ENCODE data around the gene GABRB2.

DNA sequence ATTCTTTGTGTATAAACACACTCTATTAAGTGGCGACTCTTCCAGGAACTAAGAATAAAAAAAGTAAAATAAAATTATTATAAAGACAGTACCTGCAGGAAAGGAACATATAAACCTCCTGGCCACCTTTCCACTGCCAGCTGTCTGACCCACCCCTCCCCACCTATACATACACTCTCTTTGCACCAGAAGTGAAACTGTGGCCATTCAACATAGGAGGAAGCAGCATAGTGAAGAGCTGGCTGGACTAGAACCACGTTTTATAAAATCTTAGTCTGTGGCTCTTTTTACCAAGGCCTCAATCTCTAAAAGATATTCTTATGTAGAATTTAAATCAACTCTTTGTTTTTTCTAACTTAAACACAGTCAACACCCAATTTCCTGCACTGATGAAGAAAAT is 289.6 kb downstream of the GABRB2 start:
- TF ChIP-seq, protein P1, sequence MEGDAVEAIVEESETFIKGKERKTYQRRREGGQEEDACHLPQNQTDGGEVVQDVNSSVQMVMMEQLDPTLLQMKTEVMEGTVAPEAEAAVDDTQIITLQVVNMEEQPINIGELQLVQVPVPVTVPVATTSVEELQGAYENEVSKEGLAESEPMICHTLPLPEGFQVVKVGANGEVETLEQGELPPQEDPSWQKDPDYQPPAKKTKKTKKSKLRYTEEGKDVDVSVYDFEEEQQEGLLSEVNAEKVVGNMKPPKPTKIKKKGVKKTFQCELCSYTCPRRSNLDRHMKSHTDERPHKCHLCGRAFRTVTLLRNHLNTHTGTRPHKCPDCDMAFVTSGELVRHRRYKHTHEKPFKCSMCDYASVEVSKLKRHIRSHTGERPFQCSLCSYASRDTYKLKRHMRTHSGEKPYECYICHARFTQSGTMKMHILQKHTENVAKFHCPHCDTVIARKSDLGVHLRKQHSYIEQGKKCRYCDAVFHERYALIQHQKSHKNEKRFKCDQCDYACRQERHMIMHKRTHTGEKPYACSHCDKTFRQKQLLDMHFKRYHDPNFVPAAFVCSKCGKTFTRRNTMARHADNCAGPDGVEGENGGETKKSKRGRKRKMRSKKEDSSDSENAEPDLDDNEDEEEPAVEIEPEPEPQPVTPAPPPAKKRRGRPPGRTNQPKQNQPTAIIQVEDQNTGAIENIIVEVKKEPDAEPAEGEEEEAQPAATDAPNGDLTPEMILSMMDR (IDR thresholded peaks at IDR 0.05; ENCODE audit: borderline replicate concordance, extremely low read depth, low read length, poor library complexity, severe bottlenecking) = no peak
- no peak for TF ChIP-seq EZH2 (IDR thresholded peaks at IDR 0.05; ENCODE audit: borderline replicate concordance, low read depth, low read length, severe bottlenecking)
